Epithelial cell of esophagus (primary cell): ENCODE data around the gene ITGA2B.
A peak's percentile ranks its signal among the peaks of the same experiment; 100 is the strongest.

Experiments
- DNase-seq: peaks from one replicate; pipeline ENCODE4 v3.0.0; 2010; ENCODE audit warnings: low read depth
- H3K4me3 ChIP-seq: 2 replicates; pipeline ENCODE4 v1.5.1; 2011; ENCODE audit warnings: mild to moderate bottlenecking, low read length, control low read depth
- CTCF ChIP-seq: IDR thresholded peaks from 2 replicates; pipeline ENCODE4 v1.5.1; 2011; ENCODE audit warnings: low read depth, mild to moderate bottlenecking, low read length, control low read depth, inconsistent platforms; ENCODE audit not compliant: insufficient read depth; ENCODE audit errors: missing control alignments

Gene ITGA2B

GRCh38 chr17:44417553-44417952 is 28.1 kb upstream of the ITGA2B start:
- TF ChIP-seq CTCF: no peak
- no peak overlapping the region for H3K4me3 ChIP-seq
- DNase-seq: peak; percentile 96

GRCh38 chr17:44416558-44417289 is 27.3 kb upstream of the ITGA2B start:
- H3K4me3 ChIP-seq: no peak overlapping the region
- DNase-seq: no peak
- TF ChIP-seq CTCF: no peak

GRCh38 chr17:44414394-44415155 is 25.1 kb upstream of the ITGA2B start:
- TF ChIP-seq CTCF: no peak
- H3K4me3 ChIP-seq: no peak overlapping the region
- DNase-seq: no peak

- peak; percentile 8 for DNase-seq
- H3K4me3 ChIP-seq: no peak overlapping the region
- TF ChIP-seq CTCF: peak; percentile 14
These were observed 20.0 kb upstream of the ITGA2B start for GRCh38 chr17:44409309-44410028.

GRCh38 chr17:44408786-44409185 is 19.3 kb upstream of the ITGA2B start:
- no peak overlapping the region for H3K4me3 ChIP-seq
- no peak for DNase-seq
- TF ChIP-seq CTCF: no peak

GRCh38 chr17:44402564-44403172 is 13.2 kb upstream of the ITGA2B start:
- no peak overlapping the region for H3K4me3 ChIP-seq
- TF ChIP-seq CTCF: no peak
- no peak for DNase-seq
